ENCODE measurements around the gene ARHGEF28. TPM values are rescaled to one million over a fixed set of nuclear protein-coding genes. Genes with fewer than 3 reads are reported as not detected.

The ARHGEF28 gene
- total and polyA plus RNA-seq, 10 of the 15 experiments (the other 5 are each of a cell fraction or from before 2014, with no cell fraction given): 0.10 to 0.72 (median 0.22) TPM; not detected in 2

DNA sequence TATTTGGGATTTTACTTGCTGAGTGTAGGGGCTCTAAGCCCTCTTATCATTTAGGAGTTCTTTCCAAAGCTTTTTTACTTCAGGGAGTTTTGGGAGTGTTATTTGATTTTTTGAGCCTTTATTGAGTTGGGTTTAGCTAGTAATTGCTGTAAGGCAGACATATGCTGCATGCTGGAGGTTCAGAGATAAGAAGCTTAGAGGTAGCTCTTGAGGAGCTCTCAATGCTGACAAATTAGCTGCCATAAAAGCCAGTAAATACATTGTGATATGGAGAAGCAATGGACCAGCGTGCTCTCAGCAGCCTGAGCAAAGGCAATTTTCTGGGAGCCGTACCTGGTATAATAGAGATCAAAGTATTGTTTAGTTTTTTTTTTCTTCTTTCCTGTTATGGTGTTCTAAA lies 11.6 kb downstream of the ARHGEF28 start:
- FAIRE-seq: no peak
- CTCF ChIA-PET: interaction anchor here (0.6 to 1.0 kb wide), 3 partner anchors 25 to 60 kb away, joined by 3 read pairs; no protein-coding TSS in a partner anchor
- TF ChIP-seq EZH2 (IDR thresholded peaks at IDR 0.05; ENCODE audit: borderline replicate concordance, control insufficient read depth, low read depth, low read length): no peak
- no peak for TF ChIP-seq EED (IDR thresholded peaks at IDR 0.05; ENCODE audit: low read depth)
- TF ChIP-seq NR2C2 (IDR thresholded peaks at IDR 0.05; ENCODE audit: borderline replicate concordance, control insufficient read depth, insufficient read length, low read depth): no peak
- TF ChIP-seq NKRF (conservative IDR thresholded peaks at IDR 0.05): no peak
- TF ChIP-seq NBN (IDR thresholded peaks at IDR 0.05): no peak
- no peak for TF ChIP-seq MLLT1 (IDR thresholded peaks at IDR 0.05)
- TF ChIP-seq HDAC2 (IDR thresholded peaks at IDR 0.05): no peak
- no peak for TF ChIP-seq CREB1 (IDR thresholded peaks at IDR 0.05; ENCODE audit: low read depth)
- no peak for TF ChIP-seq TCF3 (IDR thresholded peaks at IDR 0.05; ENCODE audit: borderline replicate concordance, insufficient read depth, low read depth, low read length)
- no peak for TF ChIP-seq MEF2A (IDR thresholded peaks at IDR 0.05; ENCODE audit: insufficient read depth, low read depth, low read length)
- no peak for TF ChIP-seq SUZ12 (IDR thresholded peaks at IDR 0.05; ENCODE audit: unreplicated experiment)
- TF ChIP-seq SRF (IDR thresholded peaks at IDR 0.05; ENCODE audit: low read depth in 2 of 2, low read length in 2 of 2): no peak
- no peak for TF ChIP-seq MYB (IDR thresholded peaks at IDR 0.05; ENCODE audit: borderline replicate concordance, low read depth, low read length)
- TF ChIP-seq CEBPZ (IDR thresholded peaks at IDR 0.05; ENCODE audit: low read depth, low read length): no peak
- TF ChIP-seq POU2F2 (IDR thresholded peaks at IDR 0.05; ENCODE audit: borderline replicate concordance, low read depth, low read length): no peak
- TF ChIP-seq IRF4 (IDR thresholded peaks at IDR 0.05; ENCODE audit: low read depth, low read length): no peak

More for the DNA sequence above, 11.6 kb downstream of the ARHGEF28 start:
- Histone ChIP-seq H3K9me3 (replicated peaks; ENCODE audit: control insufficient read depth, insufficient read depth, low read length) (no peaks in the 10 kb centered on the region), H3K4me3 (no peak overlapping the region), H3K27ac (ENCODE audit: control insufficient read depth, insufficient read depth) (no peak overlapping the region), H3K79me2 (ENCODE audit: control insufficient read depth, insufficient read depth, low read length) (no peaks in the 10 kb centered on the region), H3K4me1 (ENCODE audit: control insufficient read depth, insufficient read depth, low read length) (no peaks in the 10 kb centered on the region), H2AFZ (ENCODE audit: control insufficient read depth, low read depth, low read length) (no peak overlapping the region), H3K36me3 (ENCODE audit: control insufficient read depth in 2 of 2, insufficient read depth in 2 of 2, low read length in 1 of 2) (no peaks in the 10 kb centered on the region), H3K9ac (ENCODE audit: control insufficient read depth, insufficient read depth, low read length) (no peak overlapping the region), H4K20me1 (ENCODE audit: control insufficient read depth, insufficient read depth) (no peaks in the 10 kb centered on the region), H3K4me2 (ENCODE audit: control insufficient read depth, insufficient read depth) (no peak overlapping the region), H3K27me3 (replicated peaks in 1 of 2; ENCODE audit: control insufficient read depth in 2 of 2, insufficient read depth in 2 of 2, low read length in 1 of 2) (no peaks in the 10 kb centered on the region)
- RAD21 ChIA-PET (ENCODE audit: unreplicated experiment): interaction anchor here (0.9 to 1.1 kb wide), 2 partner anchors 14 to 20 kb away, joined by 3 read pairs; no protein-coding TSS in a partner anchor
- SMC1A ChIA-PET (ENCODE audit: uncharacterized antibody, unreplicated experiment): interaction anchor here (0.7 to 2.2 kb wide), 8 partner anchors 9 to 123 kb away, joined by 3 to 6 read pairs (median 4); partner anchors contain the start of gene ARHGEF28
- DNase-seq (ENCODE audit: low read depth, low spot score) (no peak), ATAC-seq (no peak)
- intact Hi-C loops (cut with micrococcal nuclease; ENCODE audit: unreplicated experiment): no loop called here
- 74% methylated on average over 2 of the region's 2 CpGs for WGBS (ENCODE audit: insufficient coverage, insufficient replicate concordance, low lambda C conversion rate, missing lambda C conversion rate)
- in situ Hi-C loops (cut with MboI): no loop called here
- POLR2A ChIA-PET: no interaction called here
- no TSS peak for BruUV-seq (replicated peaks)

All from GM12878 (cell line).